NAMALWA (cell line): ENCODE measurements around the gene CRTAC1.
"Not testable (repeated sequence)": the region's sequence is repeated elsewhere in the genome, so short reads cannot be mapped to it uniquely, and the experiment has no call there.

Experiments
- DNase-seq: peaks from one replicate; pipeline ENCODE4 v3.0.0-alpha.2; 2015; ENCODE audit warnings: low spot score

Gene CRTAC1

DNA sequence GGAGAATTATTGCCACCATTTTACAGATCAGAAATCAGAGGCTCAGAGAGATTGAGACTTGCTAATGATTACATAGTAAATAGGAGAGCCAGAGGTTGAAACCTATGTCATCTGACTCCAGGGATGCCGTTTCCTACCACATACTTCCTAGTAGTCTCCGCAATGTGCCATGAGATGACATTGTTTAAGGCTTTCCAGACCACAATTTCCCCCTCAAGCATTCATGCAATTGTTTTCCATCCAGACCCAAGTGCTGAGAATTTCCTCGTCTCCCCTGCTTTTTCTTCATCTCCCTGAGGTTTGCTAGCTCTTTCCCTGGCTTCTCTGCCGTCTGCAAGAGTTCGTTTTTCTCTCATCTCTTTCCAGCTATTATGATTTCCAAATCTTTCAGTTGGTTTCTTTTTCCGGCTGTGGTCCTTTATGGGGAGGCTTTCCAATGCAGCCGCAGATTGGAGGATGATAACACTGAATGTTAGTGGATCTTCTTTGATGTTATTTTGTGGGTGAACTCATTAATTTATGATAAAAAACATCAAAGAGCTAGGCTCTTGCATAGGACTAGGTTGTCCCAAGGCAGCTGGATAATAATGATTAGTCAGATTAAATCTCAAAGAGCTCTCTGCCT, 187.7 kb downstream of the CRTAC1 start:
- DNase-seq, result no peak

DNA sequence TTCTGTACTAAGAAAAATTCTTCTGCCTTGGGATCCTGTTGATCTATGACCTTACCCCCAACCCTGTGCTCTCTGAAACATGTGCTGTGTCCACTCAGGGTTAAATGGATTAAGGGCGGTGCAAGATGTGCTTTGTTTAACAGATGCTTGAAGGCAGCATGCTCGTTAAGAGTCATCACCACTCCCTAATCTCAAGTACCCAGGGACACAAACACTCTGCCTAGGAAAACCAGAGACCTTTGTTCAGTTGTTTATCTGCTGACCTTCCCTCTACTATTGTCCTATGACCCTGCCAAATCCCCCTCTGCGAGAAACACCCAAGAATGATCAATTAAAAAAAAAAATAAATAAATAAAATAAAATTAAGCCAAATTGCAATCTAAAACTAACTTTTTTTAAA, 188.3 kb downstream of the CRTAC1 start:
- not testable (repeated sequence) for DNase-seq

DNA sequence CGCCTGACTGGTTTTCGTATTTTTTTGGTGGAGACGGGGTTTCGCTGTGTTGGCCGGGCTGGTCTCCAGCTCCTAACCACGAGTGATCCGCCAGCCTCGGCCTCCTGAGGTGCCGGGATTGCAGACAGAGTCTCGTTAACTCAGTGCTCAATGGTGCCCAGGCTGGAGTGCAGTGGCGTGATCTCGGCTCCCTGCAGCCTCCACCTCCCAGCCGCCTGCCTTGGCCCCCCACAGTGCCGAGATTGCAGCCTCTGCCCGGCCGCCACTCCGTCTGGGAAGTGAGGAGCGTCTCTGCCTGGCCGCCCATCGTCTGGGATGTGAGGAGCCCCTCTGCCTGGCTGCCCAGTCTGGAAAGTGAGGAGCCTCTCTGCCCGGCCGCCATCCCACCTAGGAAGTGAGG, 189.3 kb downstream of the CRTAC1 start:
- not testable (repeated sequence) for DNase-seq

DNA sequence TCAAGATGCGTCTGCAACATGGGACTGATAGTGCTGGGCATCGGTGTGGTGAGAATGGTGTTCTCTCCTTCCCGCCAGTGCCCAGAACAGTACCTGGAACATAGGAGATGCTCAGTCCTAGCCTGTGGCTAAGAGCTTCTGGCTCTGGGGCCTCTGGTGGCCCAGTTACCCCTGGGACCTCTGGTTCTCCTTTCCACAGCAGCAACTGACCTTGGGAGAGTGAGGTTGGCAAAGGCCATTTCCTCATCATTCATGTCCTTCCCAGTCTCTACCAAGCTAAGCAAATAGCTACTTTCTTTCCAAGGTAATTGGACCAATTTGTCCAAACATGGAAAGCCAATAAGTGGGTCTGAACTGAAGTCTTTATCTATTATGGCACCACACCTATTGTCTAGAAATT, 192.3 kb downstream of the CRTAC1 start:
- no peak for DNase-seq

DNA sequence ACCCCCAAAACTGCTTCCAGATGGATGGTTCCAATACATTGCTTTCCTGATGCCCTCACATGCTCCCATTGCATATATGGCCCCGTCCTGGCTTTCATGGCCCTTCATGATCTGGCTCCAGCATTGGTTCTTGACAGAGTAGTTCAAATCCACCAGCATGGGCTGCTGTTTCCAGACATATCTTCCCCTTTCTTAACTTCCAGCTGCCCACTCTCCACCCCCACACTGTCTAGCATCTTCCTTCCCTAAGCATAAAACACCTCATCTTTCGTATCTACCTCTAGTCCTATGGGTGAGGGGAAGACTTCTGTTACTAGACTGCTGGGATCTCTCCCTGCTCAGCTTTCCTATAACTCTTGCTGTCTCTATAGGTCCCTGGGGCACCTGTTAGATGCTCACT, 194.0 kb downstream of the CRTAC1 start:
- no peak for DNase-seq

DNA sequence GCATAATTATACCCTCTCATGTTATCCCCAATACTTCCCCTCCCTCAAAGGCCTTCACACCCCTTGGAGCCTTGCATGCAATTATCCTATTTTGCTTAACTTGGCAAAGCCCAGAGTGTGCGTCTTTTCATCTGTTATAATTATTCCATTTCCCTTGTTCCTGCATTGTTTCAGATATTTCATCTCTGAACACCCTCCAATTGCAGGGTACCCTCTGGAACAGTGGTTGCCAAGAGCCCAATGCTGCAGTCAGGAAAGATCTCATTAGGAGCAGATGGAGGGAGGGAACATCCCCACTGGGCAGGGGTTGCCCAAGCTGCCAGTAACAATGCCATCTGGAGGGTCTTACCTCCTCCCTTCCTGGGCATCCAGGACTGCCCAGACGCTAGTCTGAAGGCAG, 199.2 kb downstream of the CRTAC1 start:
- no peak for DNase-seq

DNA sequence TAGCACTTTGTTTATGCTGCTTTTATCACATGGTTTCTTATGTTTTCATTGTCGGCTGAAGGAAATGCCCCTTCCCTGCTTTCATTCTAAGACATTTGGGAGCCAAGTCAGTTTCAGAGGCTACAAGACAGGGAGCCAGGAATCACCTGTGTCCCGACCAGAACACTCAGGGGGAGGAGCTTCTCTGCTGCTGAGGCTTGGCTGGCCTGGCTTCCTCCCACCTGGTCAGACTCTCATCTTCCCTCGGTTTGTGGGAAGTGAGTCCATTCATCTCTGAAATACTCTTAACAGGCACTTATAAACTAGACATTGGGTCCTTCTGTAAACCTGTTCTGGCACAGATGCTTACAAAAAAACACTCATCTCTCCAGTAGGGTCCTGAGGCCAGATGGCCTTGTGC, 200.4 kb downstream of the CRTAC1 start:
- no peak for DNase-seq

DNA sequence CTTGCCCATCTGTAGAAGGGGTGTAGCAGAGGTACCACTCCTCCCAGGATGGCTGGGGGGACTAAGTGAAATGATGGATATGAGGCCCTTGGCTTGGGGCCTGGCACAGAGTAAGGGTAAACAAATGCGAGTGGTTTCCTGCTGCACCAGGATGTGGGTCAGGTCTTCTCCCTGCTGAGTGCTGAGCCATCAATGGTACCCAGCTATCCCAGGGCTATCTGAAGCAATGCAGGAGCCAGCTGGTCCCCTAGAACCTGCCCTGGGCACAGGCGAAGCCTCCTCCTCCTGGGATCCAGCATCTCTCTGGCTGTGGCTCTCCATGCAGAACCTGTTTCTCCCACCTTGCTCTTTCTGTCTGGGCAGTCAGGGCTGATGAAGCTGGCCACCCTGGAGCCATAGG, 201.7 kb downstream of the CRTAC1 start:
- no peak for DNase-seq

DNA sequence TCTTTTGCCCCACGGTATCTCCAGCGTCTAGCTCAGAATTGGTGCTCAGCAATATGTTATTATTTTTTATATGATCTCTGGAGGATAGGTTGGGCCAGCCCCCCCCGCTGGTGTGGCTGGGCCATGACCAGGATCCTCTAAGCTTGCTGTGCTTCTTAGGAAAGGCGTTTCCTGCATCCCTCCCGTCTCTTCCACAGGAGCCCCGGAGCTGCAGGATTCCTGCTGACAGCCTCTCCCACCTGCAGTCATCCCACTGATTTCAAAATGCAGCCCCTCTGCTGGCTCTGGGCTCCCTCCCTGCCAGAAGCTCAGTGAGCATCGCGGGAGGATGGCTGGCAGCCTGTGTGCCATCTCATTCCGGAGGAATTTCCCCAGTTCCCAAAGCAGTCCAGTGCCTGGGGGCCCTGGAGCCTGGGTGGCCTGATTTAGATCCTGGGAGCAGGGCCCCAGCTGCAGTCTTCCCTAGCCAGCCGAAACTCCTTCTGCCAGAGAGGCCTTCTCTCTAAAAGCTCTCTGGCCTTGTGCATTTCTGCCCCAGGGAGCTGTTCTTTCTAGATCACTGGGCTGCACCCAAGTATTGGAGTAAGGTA, 202.6 kb downstream of the CRTAC1 start:
- DNase-seq, result no peak

DNA sequence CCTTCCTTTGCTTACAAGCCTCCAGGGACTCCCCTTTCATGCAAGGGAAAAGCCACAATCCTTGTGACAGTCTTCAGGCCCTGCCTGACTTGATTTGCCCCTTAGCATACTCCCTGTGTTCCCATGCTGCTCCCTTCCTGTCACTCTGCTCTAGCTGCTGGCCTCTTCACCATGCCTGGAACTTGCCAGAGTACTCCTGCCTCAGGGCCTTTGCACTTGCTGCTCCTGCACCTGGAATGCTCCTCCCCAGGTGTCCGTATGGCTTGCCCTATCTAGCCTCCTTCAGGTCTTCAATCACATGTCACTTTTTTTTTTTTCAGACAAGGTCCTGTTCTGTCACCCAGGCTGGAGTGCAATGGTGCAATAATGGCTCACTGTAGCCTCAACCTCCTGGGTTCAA, 203.5 kb downstream of the CRTAC1 start:
- DNase-seq, result no peak

DNA sequence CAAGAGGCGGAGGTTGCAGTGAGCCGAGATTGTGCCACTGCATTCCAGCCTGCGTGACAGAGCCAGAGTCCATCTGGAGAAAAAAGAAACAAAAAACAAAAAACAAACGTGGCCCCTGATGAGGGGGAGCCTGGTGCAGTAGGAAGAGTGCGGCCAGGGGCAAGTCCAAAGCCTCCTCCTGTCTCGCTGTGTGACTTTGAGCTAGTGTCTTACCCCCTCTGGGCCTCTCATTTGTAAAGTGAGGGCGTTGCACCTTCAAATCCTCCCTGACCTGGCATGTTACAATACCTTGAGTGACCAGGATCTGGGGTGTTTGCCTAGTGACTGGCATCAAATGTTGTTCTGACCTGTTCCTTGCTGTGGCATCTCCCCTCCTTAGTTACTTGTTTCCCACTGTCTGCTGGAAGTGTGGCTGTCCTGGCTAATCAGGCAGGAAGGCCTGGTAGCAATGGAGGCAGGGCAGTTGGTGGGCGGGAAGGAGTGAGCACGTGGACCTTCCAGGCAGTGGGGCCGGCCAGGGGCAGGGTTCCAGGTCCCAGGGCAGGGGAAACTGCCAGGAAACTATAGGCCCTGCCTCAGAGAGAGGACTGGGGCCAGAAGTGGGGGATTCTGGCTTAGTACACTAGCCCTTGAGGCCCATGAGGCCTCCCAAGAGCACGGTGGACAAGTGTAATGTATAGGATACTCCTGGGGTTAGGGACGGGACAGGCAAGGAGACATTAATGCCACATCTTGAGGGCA, 205.2 kb downstream of the CRTAC1 start:
- no peak for DNase-seq

DNA sequence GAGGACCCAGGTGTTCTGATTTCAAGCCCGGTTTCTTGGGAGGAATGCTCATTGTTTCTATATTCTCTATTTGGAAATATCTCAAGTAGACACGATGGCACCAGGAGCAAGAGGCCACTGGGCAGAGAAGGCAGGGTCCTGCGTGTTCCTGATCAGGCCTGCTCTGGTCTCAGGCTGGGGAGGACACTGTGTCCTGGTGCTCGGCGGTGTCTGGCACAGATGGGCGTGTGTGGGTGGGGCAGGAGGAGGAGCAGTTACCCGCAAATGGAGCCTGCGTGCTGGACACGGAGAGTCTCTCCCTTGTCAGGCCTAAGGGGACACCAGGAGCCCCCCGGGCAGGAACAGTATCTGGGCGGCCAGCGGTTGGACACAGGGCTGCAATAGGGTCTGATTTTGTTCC, 206.7 kb downstream of the CRTAC1 start:
- DNase-seq, result no peak

DNA sequence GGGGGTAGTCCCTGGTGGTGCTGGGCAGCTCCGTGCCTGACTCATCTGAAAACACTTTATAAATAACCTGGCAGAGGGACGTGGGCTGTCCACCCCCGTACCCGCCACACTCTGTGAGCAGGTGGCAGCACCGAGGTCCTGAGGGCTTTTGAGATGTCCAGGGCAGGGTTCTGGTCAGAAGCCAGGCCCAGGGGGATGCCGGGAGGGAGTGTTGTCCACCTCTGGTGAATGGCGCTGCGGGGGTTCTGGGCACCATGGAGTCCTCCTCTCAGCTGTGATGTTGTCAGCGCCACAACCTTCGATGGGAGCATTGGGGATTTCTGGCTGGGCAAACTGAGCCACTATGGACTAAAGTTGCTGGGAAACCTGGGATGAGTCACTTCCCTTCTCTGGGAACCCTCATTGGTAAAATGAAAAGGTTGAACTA, 208.1 kb downstream of the CRTAC1 start:
- DNase-seq, result no peak

DNA sequence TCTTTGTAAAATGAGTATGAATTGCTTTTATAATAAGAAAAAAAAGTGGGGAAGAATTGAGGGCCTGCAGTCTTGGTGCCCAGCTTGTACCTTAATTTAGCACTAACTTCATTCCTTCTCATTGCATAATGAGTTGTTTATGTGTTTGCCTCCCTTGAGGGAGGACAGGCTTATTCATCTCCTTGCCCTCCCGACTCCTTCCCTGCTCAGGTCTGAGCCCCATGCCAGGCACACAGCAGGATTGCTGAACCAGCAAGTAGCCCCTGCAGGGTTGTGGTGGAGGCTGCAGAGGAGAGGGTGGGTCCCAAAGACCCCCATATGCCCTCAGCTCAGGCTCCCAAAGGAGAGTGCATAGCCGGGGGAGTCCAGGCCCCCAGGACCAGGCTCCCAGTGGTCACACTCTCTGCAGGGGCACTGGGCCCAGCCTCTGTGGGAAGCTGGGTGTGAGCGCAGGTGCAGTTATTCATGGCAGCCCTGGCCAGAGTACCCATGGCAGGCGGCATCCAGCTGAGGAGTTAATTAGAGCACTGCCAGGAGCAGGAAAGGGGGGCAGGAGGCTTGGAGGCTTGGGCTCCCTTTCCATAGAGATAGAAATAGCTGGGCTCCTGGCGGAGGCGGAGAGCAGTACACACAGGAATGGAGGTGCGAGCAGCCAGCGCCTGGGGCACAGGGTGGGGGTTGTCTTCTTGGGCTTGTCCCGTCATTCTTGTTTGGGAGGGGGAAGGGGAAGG, 208.9 kb downstream of the CRTAC1 start:
- DNase-seq, result no peak

DNA sequence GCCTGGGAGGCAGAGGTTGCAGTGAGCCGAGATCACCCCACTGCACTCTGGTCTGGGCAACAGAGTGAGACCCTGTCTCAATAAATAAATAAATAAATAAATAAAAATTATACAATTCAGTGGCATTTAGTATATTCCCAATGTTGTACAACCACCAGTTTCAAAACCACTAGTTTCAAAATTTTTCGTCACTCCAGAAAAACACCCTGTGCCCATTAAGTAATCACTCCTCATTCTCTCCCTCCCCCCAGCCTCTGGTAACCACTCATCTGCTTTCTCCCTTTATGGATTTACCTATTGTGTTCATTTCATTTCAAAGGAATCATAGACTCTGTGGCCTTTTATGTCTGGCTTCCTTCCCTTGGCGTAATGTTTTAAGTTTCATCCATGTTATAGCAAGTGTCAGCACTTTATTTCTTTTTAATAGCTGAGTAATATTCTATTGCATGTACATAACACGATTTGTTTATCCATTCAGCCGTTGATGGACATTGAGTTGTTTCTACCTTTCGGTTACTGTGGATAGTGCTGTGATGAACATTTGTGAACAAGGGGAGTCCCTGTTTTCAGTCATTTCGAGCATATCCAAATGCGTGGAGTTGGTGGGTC, 210.2 kb downstream of the CRTAC1 start:
- no peak for DNase-seq

DNA sequence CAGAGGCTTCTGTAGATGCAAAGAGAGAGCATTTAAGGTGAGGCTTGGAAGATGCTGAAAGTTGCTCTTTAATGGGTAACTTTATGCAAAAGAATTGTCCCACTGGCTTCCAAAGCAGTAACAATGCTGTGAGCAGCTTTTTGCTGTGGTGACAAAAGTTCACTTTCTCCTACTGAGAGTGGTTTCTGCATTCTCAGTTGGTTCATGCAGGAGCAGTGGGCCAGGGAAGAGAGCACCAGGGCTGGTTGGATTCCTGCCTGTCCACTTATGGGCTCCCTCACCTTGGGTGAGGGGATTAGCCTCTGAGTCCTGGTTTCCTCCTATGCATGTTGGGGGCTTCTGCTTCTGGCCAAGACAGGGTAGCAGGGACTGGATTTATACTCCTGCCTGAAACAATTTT, 211.8 kb downstream of the CRTAC1 start:
- no peak for DNase-seq

DNA sequence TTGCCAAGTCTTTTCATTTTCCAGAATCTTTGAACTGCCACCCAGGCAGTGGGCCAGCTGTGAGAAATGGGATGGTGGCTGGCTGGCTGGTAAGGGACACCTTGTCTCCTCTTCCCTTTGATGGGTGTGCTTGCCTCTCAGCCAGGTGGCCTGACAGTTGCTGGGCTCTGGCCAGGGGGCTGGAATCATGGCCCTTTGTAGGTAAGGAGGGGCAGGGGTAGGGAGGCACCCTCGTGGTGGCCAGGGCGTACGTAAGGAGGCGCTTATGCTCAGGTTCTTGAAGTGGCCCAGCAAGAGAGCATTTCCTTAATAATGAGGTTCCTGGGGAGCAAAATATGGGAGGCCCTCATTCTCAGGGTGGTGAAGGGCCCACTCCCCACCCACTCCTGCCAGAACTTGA, 213.8 kb downstream of the CRTAC1 start:
- DNase-seq, result no peak
